OCI-LY7 (cell line): ENCODE results near the gene IL6.
A peak's percentile ranks its signal among the peaks of the same experiment; 100 is the strongest.

Experiments used
- CTCF ChIP-seq: fragments of 200-600 bp; sonication (generic); conservative IDR thresholded peaks from 2 replicates; pipeline ENCODE4 v1.5.1; 2014; ENCODE audit warnings: mild to moderate bottlenecking, antibody characterized with exemption, low read length, moderate library complexity, mixed read lengths
- EZH2phosphoT487 ChIP-seq: fragments of 200-600 bp; sonication (generic); IDR thresholded peaks from 2 replicates; pipeline ENCODE4 v1.6.1; 2018; ENCODE audit warnings: low read depth, borderline replicate concordance, mild to moderate bottlenecking, mixed run types, antibody characterized with exemption, low read length, moderate library complexity, mixed read lengths

GRCh38 chr7:22725585-22725984 is 1.4 kb upstream of the IL6 start:
- TF ChIP-seq CTCF: peak; percentile 51; the same call in 1 of the 2 replicates
- no peak for TF ChIP-seq EZH2phosphoT487
